HG03342 (cell line): ENCODE measurements around the gene HEMK1.
A peak's percentile ranks its signal among the peaks of the same experiment; 100 is the strongest.

ENCODE experiments used
- ATAC-seq: cut with Tn5 transposase; IDR thresholded peaks from one replicate; pipeline ENCODE4 v1.9.1; 2021; ENCODE audit warnings: mild to moderate bottlenecking, moderate library complexity; ENCODE audit not compliant: unreplicated experiment

The HEMK1 gene

GRCh38 chr3:50612970-50613846 lies 43.9 kb downstream of the HEMK1 start:
- ATAC-seq, result no peak

- ATAC-seq, result no peak
These were observed 45.9 kb downstream of the HEMK1 start for GRCh38 chr3:50615190-50615589.

- ATAC-seq, result peak; percentile 35
These were observed 46.9 kb downstream of the HEMK1 start for GRCh38 chr3:50616003-50616769.

- peak; percentile 63 for ATAC-seq
These were observed 47.4 kb downstream of the HEMK1 start for GRCh38 chr3:50616770-50617095.

GRCh38 chr3:50617096-50617791 lies 47.9 kb downstream of the HEMK1 start, which contains the start of gene MAPKAPK3:
TSS of gene MAPKAPK3 (plus strand) at chr3:50617151. CDS start at chr3:50617566, 415 bp downstream.
- ATAC-seq, result peak; percentile 9

- no peak for ATAC-seq
These were observed 48.7 kb downstream of the HEMK1 start for GRCh38 chr3:50617911-50618481.

- ATAC-seq, result no peak
These were observed 51.1 kb downstream of the HEMK1 start for GRCh38 chr3:50620420-50620819.

- ATAC-seq, result no peak
These were observed 51.5 kb downstream of the HEMK1 start for GRCh38 chr3:50620820-50621219.

GRCh38 chr3:50622881-50623280 lies 53.6 kb downstream of the HEMK1 start:
- ATAC-seq, result no peak

- ATAC-seq, result no peak
These were observed 54.6 kb downstream of the HEMK1 start for GRCh38 chr3:50623840-50624474.

GRCh38 chr3:50624634-50625033 lies 55.3 kb downstream of the HEMK1 start:
- ATAC-seq, result no peak

GRCh38 chr3:50625231-50626182 lies 56.2 kb downstream of the HEMK1 start:
- no peak for ATAC-seq

GRCh38 chr3:50626401-50626800 lies 57.1 kb downstream of the HEMK1 start:
- ATAC-seq, result no peak

GRCh38 chr3:50627407-50628051 lies 58.2 kb downstream of the HEMK1 start:
- ATAC-seq, result no peak

- no peak for ATAC-seq
These were observed 59.3 kb downstream of the HEMK1 start for GRCh38 chr3:50628601-50629000.

GRCh38 chr3:50630394-50630793 lies 61.1 kb downstream of the HEMK1 start:
- ATAC-seq, result no peak

- ATAC-seq, result no peak
These were observed 61.6 kb downstream of the HEMK1 start for GRCh38 chr3:50630877-50631276.

GRCh38 chr3:50632450-50632849 lies 63.1 kb downstream of the HEMK1 start:
- no peak for ATAC-seq

- no peak for ATAC-seq
These were observed 64.0 kb downstream of the HEMK1 start for GRCh38 chr3:50633230-50633790.
